Measurements from ENCODE around the gene RIGI.

- TF ChIP-seq, protein P1, sequence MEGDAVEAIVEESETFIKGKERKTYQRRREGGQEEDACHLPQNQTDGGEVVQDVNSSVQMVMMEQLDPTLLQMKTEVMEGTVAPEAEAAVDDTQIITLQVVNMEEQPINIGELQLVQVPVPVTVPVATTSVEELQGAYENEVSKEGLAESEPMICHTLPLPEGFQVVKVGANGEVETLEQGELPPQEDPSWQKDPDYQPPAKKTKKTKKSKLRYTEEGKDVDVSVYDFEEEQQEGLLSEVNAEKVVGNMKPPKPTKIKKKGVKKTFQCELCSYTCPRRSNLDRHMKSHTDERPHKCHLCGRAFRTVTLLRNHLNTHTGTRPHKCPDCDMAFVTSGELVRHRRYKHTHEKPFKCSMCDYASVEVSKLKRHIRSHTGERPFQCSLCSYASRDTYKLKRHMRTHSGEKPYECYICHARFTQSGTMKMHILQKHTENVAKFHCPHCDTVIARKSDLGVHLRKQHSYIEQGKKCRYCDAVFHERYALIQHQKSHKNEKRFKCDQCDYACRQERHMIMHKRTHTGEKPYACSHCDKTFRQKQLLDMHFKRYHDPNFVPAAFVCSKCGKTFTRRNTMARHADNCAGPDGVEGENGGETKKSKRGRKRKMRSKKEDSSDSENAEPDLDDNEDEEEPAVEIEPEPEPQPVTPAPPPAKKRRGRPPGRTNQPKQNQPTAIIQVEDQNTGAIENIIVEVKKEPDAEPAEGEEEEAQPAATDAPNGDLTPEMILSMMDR (IDR thresholded peaks at IDR 0.05; ENCODE audit: low read depth, low read length, poor library complexity, severe bottlenecking), result no peak
- no peak for TF ChIP-seq EZH2phosphoT487 (IDR thresholded peaks at IDR 0.05; ENCODE audit: borderline replicate concordance, low read length)
These were observed 26.3 kb upstream of the RIGI start, which contains the start of the genes SMIM27 and TOPORS for GRCh38 chr9:32552172-32552872.
